GM12874 (cell line): ENCODE data around the gene SLC47A2.

Source experiments
- CTCF ChIP-seq: IDR thresholded peaks from 2 replicates; pipeline ENCODE4 v1.5.1; 2011; ENCODE audit warnings: low read depth, mild to moderate bottlenecking, control low read depth, low read length, moderate library complexity; ENCODE audit not compliant: insufficient read depth

Gene SLC47A2

GRCh38 chr17:19738757-19739156 is 22.4 kb upstream of the SLC47A2 start:
- TF ChIP-seq CTCF, result no peak

- no peak for TF ChIP-seq CTCF
These were observed 21.7 kb upstream of the SLC47A2 start for GRCh38 chr17:19738073-19738449.

- no peak for TF ChIP-seq CTCF
These were observed 21.1 kb upstream of the SLC47A2 start for GRCh38 chr17:19737305-19738072.

GRCh38 chr17:19736071-19736470 is 19.7 kb upstream of the SLC47A2 start:
- no peak for TF ChIP-seq CTCF

- no peak for TF ChIP-seq CTCF
These were observed 17.7 kb upstream of the SLC47A2 start for GRCh38 chr17:19733953-19734526.

GRCh38 chr17:19731626-19732025 is 15.2 kb upstream of the SLC47A2 start:
- no peak for TF ChIP-seq CTCF

- no peak for TF ChIP-seq CTCF
These were observed 14.5 kb upstream of the SLC47A2 start for GRCh38 chr17:19730843-19731242.
